Thoracic aorta (tissue), 2 donors: ENCODE results near the gene NHS. TPM values are rescaled to one million over a fixed set of nuclear protein-coding genes. Genes with fewer than 3 reads are reported as not detected.
"Not testable (repeated sequence)": the region's sequence is repeated elsewhere in the genome, so short reads cannot be mapped to it uniquely, and the experiment has no call there.

Experiments used
- ATAC-seq: fragments of 150-250 bp; one replicate; pipeline ENCODE4 v1.8.0; 2017; ENCODE audit warnings: low read depth; ENCODE audit not compliant: insufficient number of reproducible peaks, low FRiP score
- DNase-seq: peaks from one replicate; pipeline ENCODE4 v3.0.0-alpha.2; 2020; ENCODE audit warnings: low spot score
- H3K27ac ChIP-seq, 2 donors: fragments of 200-600 bp; sonication (generic); 1 replicate in 1 of 2; 2 replicates in 1 of 2; pipeline ENCODE4 v1.5.1; 2016; ENCODE audit warnings: mild to moderate bottlenecking in 2 of 2, moderate library complexity in 2 of 2
- H3K27me3 ChIP-seq: fragments of 200-600 bp; sonication (generic); replicated peaks from 2 replicates; pipeline ENCODE4 v1.6.0; 2016; ENCODE audit warnings: mild to moderate bottlenecking; ENCODE audit not compliant: insufficient read depth
- H3K36me3 ChIP-seq: fragments of 200-600 bp; sonication (generic); one replicate; pipeline ENCODE4 v1.5.1; 2016
- H3K4me1 ChIP-seq, 2 donors: fragments of 200-600 bp; sonication (generic); 1 replicate in 1 of 2; 2 replicates in 1 of 2; pipeline versions ENCODE4 v1.5.1 to v1.6.0; 2016; ENCODE audit warnings: low read depth in 2 of 2, mild to moderate bottlenecking in 1 of 2; ENCODE audit not compliant: control insufficient read depth in 1 of 2
- H3K4me3 ChIP-seq: fragments of 200-600 bp; sonication (generic); 2 replicates; pipeline ENCODE4 v1.5.1; 2016; ENCODE audit warnings: mild to moderate bottlenecking
- H3K9me3 ChIP-seq: fragments of 200-600 bp; sonication (generic); 2 replicates; pipeline ENCODE4 v1.5.1; 2016
- CTCF ChIP-seq: fragments of 200-600 bp; sonication (generic); IDR thresholded peaks from one replicate; pipeline ENCODE4 v1.5.1; 2019; ENCODE audit warnings: antibody characterized with exemption
- total RNA-seq, 2 donors: library from RNA; depleted of rRNA; stranded (reverse); fragments of >200 nt; gene quantifications; one replicate each; pipeline versions ENCODE4 v1.1.0 to v1.2.3, GENCODE V29; 2016

The NHS gene
- total RNA-seq, 2 donors from 2014 or later: 23.3 to 29.6 TPM

GRCh38 chrX:17499512-17499911 is 124.5 kb downstream of the NHS start:
- Histone ChIP-seq H3K27me3 (no peaks in the 10 kb centered on the region), H3K4me1 (peaks cover 9 to 17% of the 10 kb centered on the region in 2 donors), H3K27ac (no peak overlapping the region), H3K4me3 (no peak overlapping the region), H3K36me3 (no peaks in the 10 kb centered on the region), H3K9me3 (no peaks in the 10 kb centered on the region)
- DNase-seq (no peak), ATAC-seq (no peak)
- no peak for TF ChIP-seq CTCF

GRCh38 chrX:17500145-17500579 is 125.2 kb downstream of the NHS start:
- ATAC-seq: no peak
- no peak for TF ChIP-seq CTCF

GRCh38 chrX:17501746-17502145 is 126.7 kb downstream of the NHS start:
- ATAC-seq: no peak
- no peak for TF ChIP-seq CTCF
- no peak for DNase-seq
- no peaks in the 10 kb centered on the region for H3K36me3 ChIP-seq
- no peak overlapping the region for H3K4me3 ChIP-seq
- H3K4me1 ChIP-seq: no peaks in the 10 kb centered on the region
- no peaks in the 10 kb centered on the region for H3K9me3 ChIP-seq
- no peak overlapping the region for H3K27ac ChIP-seq
- no peaks in the 10 kb centered on the region for H3K27me3 ChIP-seq

More at GRCh38 chrX:17500145-17500579, 125.2 kb downstream of the NHS start:
- Histone ChIP-seq H3K4me1 (peaks cover 6 to 10% of the 10 kb centered on the region in 2 donors), H3K9me3 (no peaks in the 10 kb centered on the region), H3K27ac (no peak overlapping the region), H3K36me3 (no peaks in the 10 kb centered on the region), H3K4me3 (no peak overlapping the region), H3K27me3 (no peaks in the 10 kb centered on the region)
- no peak for DNase-seq

- H3K4me3 ChIP-seq, H3K9me3 ChIP-seq, H3K27ac ChIP-seq, ATAC-seq, DNase-seq, H3K27me3 ChIP-seq, H3K36me3 ChIP-seq, H3K4me1 ChIP-seq: not testable (repeated sequence)
Observed at GRCh38 chrX:17506352-17506751, 131.4 kb downstream of the NHS start.

- TF ChIP-seq CTCF: no peak
- no peaks in the 10 kb centered on the region for H3K4me1 ChIP-seq
- ATAC-seq (no peak), DNase-seq (no peak)
- no peaks in the 10 kb centered on the region for H3K27me3 ChIP-seq
- H3K27ac ChIP-seq: no peak overlapping the region
- no peak overlapping the region for H3K4me3 ChIP-seq
- H3K9me3 ChIP-seq: no peaks in the 10 kb centered on the region
- H3K36me3 ChIP-seq: no peaks in the 10 kb centered on the region
Observed at GRCh38 chrX:17511556-17511955, 136.6 kb downstream of the NHS start.

- Histone ChIP-seq H3K36me3 (no peaks in the 10 kb centered on the region), H3K9me3 (no peaks in the 10 kb centered on the region), H3K27me3 (no peaks in the 10 kb centered on the region), H3K4me3 (peak overlapping the region; percentile 42), H3K27ac (peak overlapping the region in 1 of 2 donors; percentile 26), H3K4me1 (peaks cover 0 to 17% of the 10 kb centered on the region in 2 donors)
- no peak for ATAC-seq
- peak; percentile 12 for DNase-seq
- TF ChIP-seq CTCF: no peak
Observed at GRCh38 chrX:17519358-17519757, 144.4 kb downstream of the NHS start.
